ENCODE results near the gene MT1B. TPM values are rescaled to one million over a fixed set of nuclear protein-coding genes. Genes with fewer than 3 reads are reported as not detected.
A peak's percentile ranks its signal among the peaks of the same experiment; 100 is the strongest.

MT1B gene
- total RNA-seq, 4 donors from 2014 or later = not detected

- Histone ChIP-seq H3K9me3 (no peaks in the 10 kb centered on the region), H3K36me3 (no peaks in the 10 kb centered on the region), H3K27ac (peak overlapping the region; percentile 28 to 95 (median 58)), H3K4me1 (peaks cover 0 to 10% of the 10 kb centered on the region in 2 donors), H3K4me3 (replicated peaks in 1 of 3) (no peak overlapping the region), H3K27me3 (no peaks in the 10 kb centered on the region)
- peak in 1 of 2 donors; percentile 30 for DNase-seq
- TF ChIP-seq POLR2A (IDR thresholded peaks at IDR 0.05) (no peak), CTCF (IDR thresholded peaks at IDR 0.05) (no peak)
- 61 to 70% methylated on average over 9 of the region's 9 CpGs for WGBS, 2 donors
- intact Hi-C loops (cut with DNase I) = no loop called here
Observed at GRCh38 chr16:56628486-56629350, 23.0 kb upstream of the MT1B start.

GRCh38 chr16:56629531-56629930 lies 22.2 kb upstream of the MT1B start:
- no peak overlapping the region for H3K4me3 ChIP-seq (replicated peaks in 1 of 3)
- H3K36me3 ChIP-seq = no peaks in the 10 kb centered on the region
- intact Hi-C loops (cut with DNase I) = no loop called here
- DNase-seq = no peak
- no peaks in the 10 kb centered on the region for H3K9me3 ChIP-seq
- H3K27me3 ChIP-seq = no peaks in the 10 kb centered on the region
- H3K4me1 ChIP-seq = peaks cover 0 to 10% of the 10 kb centered on the region in 2 donors
- peak overlapping the region in 1 of 3 donors; percentile 95 for H3K27ac ChIP-seq
- WGBS, 2 donors = 91 to 95% methylated on average over 3 of the region's 3 CpGs
- TF ChIP-seq CTCF (IDR thresholded peaks at IDR 0.05) = no peak
- TF ChIP-seq POLR2A (IDR thresholded peaks at IDR 0.05) = no peak

GRCh38 chr16:56630134-56630533 lies 21.6 kb upstream of the MT1B start:
- Histone ChIP-seq H3K36me3 (no peaks in the 10 kb centered on the region), H3K4me1 (peaks cover 0 to 10% of the 10 kb centered on the region in 2 donors), H3K27me3 (peaks cover 1% of the 10 kb centered on the region), H3K27ac (no peak overlapping the region), H3K4me3 (replicated peaks in 1 of 3) (no peak overlapping the region), H3K9me3 (no peaks in the 10 kb centered on the region)
- WGBS, 2 donors = 82 to 93% methylated on average over 3 of the region's 3 CpGs
- TF ChIP-seq CTCF (IDR thresholded peaks at IDR 0.05) (no peak), POLR2A (IDR thresholded peaks at IDR 0.05) (no peak)
- intact Hi-C loops (cut with DNase I) = no loop called here
- DNase-seq = no peak

GRCh38 chr16:56631197-56631596 lies 20.5 kb upstream of the MT1B start:
- peaks cover 0 to 10% of the 10 kb centered on the region in 2 donors for H3K4me1 ChIP-seq

More at GRCh38 chr16:56631197-56631596, 20.5 kb upstream of the MT1B start:
- Histone ChIP-seq H3K27ac (peak overlapping the region in 1 of 3 donors; percentile 73), H3K9me3 (no peaks in the 10 kb centered on the region), H3K27me3 (peaks cover 4% of the 10 kb centered on the region), H3K4me3 (replicated peaks in 1 of 3) (no peak overlapping the region), H3K36me3 (no peaks in the 10 kb centered on the region)
- no peak for DNase-seq
- TF ChIP-seq CTCF (IDR thresholded peaks at IDR 0.05) (no peak), POLR2A (IDR thresholded peaks at IDR 0.05) (no peak)
- WGBS, 2 donors = 89 to 93% methylated on average over 10 of the region's 10 CpGs
- intact Hi-C loops (cut with DNase I) = no loop called here

Measured in thyroid gland (tissue), 4 donors.